Stromal cell of bone marrow (primary cell): ENCODE measurements around the gene GNG12.

Experiments used
- DNase-seq: peaks from one replicate; pipeline ENCODE4 v3.0.0-alpha.2; 2012; ENCODE audit warnings: low read depth

The GNG12 gene

GRCh38 chr1:67832737-67833601, at the start of gene GNG12:
Gene GNG12 (minus strand): TSS chr1:67833467. CDS start chr1:67707686, 125,781 bp downstream.
- DNase-seq: peak; percentile 70

GRCh38 chr1:67882196-67882958, 49.1 kb upstream of the GNG12 start:
- no peak for DNase-seq

DNA sequence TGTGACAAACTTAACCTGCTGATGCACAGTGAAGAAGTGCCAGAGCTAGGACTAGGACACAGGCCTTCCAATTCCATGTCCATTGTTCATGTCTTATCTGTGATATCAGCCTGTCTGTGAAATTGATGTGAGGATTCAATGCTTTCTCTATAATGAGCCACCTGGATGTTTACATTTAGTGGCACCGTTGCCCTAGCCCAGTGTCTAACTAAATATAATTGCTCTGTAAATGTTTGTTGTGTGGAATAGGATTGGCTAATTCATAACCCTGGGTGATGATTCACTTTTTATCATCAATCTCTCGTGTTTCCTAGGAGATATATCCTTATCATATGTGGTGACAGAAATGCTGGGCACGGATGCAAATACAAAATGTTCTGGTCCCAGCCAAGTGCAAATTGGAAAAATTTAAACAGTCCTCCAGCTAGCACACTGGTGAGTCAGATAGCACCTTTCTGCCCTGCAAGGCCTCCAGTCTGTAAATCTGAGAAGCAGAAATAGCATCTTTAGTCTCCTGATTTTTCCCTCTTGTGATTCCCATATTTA, 46.9 kb upstream of the GNG12 start:
- peak; percentile 29 for DNase-seq

DNA sequence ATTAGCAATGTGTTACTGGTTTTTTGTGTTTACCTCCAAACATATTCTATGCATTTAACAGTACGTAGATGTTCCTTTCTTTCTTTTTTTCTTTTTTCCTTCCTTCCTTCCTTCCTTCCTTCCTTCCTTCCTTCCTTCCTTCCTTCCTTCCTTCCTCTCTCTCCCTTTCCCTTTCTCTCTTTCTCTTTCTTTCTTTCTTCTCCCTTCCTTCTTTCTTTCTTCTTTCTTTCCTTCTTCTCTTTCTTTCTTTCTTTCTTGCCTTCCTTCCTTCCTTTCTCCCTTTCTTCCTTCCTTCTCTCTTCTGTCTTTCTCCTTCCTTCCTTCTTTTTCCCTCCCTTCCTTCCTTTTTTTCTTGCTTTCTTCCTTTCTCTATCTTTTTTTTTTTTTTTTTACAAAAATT, 46.2 kb upstream of the GNG12 start:
- DNase-seq: no peak

DNA sequence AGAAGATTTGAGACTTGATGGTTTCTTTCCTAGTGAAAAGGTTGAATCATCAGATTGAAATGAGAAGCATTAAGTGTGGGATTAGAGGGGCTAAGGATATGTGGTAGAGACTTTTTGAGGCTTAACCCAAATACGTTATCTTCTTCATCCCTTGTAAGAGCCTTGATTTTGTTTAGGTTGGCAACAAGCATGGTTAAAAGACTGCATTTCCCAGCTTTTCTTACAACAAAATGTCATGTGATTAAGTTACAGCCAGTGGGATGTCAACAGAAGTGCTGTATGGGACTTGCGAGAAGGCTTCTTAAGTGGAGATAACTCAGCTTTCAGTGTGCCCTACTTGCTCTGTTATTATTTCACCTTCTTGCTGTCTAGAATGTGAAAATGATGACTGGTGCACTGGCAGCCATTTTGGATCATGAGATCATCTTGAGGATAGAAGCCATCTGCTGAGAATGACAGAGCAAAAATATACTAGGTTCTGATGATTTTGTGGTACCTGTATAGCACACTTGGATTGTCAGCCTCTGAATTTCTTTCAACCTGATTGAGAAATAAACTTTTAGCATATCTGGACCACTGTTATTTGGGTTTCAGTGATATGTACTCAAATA, 41.3 kb upstream of the GNG12 start:
- no peak for DNase-seq

DNA sequence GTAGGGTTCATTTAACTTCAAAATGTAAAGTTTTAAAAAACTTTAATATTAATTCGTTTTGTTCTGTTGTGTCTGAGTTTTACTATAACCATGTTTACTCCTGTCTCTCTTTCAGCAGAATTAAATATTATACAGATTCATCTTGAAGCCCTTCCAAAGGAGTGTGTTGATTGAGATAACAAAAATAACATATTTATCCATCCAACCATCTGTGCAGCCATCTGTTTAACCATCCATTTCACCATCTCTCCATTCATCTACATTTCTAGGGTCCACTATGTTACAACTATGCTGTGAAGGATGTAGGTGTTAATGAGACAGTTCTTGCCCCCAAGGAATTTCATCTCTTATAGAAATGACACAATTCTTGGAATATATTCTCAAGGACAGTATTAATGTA, 36.0 kb upstream of the GNG12 start:
- DNase-seq: no peak

GRCh38 chr1:67863637-67864036, 30.4 kb upstream of the GNG12 start:
- no peak for DNase-seq

GRCh38 chr1:67862685-67863084, 29.4 kb upstream of the GNG12 start:
- no peak for DNase-seq

DNA sequence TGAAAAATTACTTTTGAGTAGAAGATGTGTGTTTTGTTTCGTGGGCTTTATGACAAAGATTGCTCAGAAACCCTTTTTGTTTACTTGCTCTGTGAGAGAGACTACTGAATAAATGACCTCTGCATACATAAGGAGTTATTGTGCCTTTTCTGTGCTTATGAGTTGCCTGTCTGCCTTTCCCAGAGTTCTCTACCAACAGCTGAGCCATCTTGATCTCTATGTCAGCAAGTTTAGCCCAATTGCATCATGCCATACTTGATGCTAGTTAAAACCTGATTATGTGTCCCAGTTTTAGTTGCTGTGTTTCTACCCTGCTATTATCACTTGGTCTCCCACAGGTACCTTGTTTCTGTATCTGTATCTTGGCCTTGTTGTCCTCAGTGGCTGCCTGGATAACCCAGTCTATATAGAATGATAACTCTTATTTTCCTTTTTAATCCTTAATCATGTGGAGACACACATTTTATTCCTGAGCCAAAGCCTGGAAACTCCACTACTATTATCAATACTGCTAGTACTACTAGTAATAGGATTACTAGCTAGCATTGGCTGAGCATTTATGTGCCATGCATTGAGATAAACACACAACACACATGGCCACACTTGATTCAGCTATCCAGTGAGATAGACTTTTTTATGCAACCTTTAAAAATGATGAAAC, 28.7 kb upstream of the GNG12 start:
- DNase-seq: no peak

GRCh38 chr1:67860776-67861175, 27.5 kb upstream of the GNG12 start:
- DNase-seq: no peak

GRCh38 chr1:67856921-67857320, 23.7 kb upstream of the GNG12 start:
- DNase-seq: no peak

- no peak for DNase-seq
These were observed 22.7 kb upstream of the GNG12 start for GRCh38 chr1:67855961-67856360.

DNA sequence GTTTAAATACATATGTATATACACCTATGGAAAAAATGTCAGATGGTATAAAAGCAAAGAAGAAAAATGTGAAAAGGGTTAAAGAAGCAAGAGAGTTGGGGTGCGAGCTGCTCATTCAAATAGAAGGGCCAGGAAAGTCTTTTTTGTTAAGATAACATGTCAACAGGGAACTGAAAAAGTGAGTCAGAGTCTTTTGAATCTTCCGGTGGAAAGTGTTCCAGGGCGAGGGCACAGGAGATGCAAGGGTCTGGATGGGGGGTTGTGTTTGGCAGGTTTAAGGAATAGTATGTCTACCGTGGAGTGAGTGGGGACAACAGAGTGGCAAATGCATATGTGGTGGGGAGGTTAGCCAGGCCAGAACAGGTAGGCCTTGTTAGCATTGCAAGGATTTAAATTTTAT, 22.2 kb upstream of the GNG12 start:
- DNase-seq: no peak

DNA sequence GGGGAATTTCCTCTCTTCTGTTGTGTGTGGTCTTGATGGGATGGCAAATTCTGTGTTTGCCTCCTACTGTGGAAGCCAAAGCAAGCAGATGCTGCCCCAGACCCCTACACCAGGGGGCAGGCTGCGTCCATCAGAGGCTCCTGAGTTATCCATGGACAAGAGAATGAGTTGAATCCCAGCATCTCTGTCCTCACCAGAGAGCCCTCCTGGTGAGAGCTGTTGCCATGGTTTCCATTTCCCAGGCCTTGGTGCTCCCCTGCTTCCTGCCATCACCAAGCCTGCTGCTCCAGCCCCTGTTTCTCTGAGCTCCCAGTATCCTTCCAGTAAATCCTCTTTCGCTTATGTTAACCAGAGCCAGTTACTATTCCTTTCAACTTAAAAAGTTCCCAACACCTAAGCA, 20.4 kb upstream of the GNG12 start:
- DNase-seq: peak; percentile 60

DNA sequence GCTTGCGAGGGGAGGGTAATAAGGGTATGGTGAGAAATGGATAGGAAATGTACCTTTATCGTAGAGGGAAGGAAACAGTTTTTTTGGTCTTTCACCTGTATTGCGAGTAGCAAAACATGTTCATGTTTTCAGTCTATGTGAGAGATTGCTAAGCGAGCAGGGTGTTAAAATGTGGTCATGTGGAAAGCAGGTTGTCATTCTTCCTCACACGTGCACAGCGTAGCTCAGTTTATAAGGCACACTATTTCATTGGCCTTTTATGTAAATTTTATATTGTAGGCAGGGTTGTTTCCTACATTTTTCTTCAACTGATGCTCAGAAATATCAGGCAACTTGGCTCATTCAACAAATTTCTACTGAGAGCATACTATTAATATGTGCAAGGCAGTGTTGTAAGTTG, 18.5 kb upstream of the GNG12 start:
- DNase-seq: no peak

DNA sequence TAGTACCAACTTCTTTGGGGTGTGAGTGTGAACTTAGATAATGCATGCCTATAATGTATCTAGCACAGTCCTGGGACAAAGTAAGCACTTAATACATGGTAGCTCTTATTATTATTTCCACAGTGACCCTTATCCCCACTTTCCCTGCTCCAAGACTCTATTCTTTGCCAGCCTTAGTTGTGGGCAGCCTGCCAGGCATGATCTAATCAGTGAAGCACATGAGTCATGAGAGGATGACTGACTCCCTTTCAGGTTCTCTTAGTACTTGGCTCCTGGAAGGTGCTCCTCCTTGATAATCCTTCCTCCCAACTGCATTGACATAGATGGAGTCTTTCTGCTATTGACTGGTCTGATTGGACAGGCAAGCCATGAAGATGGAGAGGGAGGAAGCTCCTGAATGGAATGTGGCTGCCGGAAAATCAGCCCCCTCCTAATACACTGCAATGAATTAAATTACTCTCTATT, 17.4 kb upstream of the GNG12 start:
- DNase-seq: peak; percentile 82

DNA sequence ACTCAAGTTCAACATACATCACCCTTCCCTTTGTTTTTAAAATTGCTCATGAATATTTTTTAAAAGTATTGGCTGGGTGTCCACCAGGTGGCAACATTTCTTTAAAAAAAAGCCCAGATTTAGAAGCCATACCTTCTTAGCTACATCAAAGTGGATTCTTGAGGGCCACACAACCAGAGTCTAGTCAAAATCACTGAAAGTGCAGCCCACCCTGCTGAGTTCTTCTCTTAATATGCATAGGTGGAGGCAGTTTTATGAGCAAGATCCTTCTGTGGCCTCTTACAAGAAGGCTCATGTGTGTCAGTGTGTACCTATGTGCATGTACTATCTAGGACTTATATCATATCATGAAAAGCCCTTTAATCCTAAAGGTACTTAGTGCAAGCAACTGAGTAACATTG, 16.9 kb upstream of the GNG12 start:
- DNase-seq: no peak

DNA sequence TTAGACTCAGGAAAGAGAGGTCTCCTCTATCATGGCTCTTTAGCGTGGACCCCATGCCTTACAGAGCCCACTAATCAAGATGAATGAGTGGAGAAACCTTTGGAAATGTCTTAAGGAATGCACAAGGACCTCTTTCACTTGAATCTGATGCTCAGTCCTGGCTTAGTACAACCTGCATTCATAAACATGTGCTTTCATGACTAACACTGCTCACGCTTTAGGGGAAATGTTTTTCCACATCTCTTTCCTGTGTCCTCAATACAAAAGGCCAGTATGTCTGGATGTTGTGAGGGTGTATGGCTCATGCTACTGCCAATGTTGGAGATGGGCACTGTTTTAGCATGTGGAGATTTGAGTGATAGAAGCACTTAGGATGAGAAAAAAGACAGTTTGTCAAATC, 14.2 kb upstream of the GNG12 start:
- no peak for DNase-seq

GRCh38 chr1:67846538-67846937, 13.3 kb upstream of the GNG12 start:
- no peak for DNase-seq

DNA sequence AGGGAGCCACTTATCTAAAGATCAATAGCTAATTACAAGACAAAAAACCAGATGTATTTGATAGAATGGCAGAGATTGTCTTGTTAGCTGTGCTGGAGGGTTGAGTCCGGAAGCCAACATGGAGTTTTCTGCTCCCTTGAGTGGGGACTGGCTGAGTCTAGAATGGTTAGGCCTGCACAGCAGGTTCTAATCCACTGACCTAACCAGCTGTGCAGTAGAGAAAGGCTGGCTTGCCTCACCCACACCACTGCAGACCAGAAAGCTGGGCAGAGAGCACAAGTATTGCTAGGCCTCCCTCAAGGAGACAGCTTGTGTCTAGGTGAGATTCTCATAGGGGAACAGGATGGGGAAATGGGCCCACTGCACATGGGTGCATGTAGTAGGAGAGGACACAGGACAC, 11.7 kb upstream of the GNG12 start:
- DNase-seq: no peak

DNA sequence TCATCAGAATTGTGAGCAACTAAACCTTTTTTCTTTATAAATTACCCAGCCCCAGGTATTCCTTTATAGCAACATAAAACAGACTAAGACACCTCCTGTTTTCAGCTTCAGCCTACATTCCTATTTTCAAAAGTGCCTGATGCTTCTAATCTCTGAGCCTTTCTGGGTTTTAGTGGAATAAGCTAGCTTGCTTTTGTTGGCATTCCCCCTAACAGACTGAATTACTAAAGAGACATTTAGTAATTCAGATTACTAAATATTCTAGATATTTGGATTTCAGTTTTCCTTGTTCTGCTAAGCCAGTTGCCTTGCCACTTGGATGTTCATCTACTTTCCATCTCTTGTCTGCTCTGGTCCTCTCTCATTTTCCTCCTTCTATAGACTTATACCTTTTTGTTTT, 10.5 kb upstream of the GNG12 start:
- no peak for DNase-seq

- DNase-seq: no peak
These were observed 10.1 kb upstream of the GNG12 start for GRCh38 chr1:67843331-67843730.
